Measurements from ENCODE around the gene GNAI1.

Gene GNAI1

GRCh38 chr7:80135309-80136104 is 876 bp downstream of the GNAI1 start:
- H2AFZ ChIP-seq (ENCODE audit: low read depth, low read length): no peak overlapping the region

DNA sequence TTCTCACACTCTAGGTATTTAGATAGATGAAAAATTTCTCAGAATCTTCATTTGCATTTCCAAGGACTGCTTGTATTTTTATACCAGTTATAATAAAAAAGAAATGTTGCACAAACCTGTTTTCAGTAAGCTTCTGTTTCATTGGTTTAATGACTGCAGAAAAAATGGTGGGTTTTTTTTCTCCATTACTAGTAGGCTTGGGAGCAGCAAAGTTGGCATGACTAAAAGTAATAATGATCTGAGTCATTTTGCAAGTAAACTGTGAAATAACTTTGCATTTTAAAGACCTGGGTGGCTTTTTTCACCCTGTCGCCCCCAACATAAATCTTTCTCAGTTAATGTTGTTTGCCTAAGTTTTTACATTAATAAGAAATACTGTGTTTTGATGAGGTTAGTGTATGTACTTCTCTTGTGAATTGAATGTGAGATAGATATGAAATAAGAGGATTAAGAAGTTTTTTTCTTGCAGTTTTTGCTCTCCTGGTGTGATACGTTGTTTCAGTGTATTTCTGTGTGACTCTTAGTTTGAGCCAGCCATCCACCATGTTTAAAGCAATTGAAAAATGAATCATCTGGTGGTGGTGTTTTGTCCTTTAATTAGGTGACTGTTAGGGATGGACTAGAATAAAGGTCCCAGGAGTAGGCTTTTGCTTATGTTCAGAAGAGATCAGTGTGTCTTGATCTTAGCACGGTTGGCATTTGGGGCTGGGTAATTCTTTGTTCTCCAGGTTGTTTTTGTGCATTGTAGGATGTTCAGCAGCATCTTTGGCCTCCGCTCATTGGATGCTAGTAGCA is 1.8 kb downstream of the GNAI1 start:
- Histone ChIP-seq H3K27ac (ENCODE audit: low read length) (no peak overlapping the region), H3K36me3 (ENCODE audit: insufficient read depth, low read length) (no peaks in the 10 kb centered on the region), H3K4me1 (ENCODE audit: insufficient read depth, low read length) (no peaks in the 10 kb centered on the region), H3K4me2 (ENCODE audit: insufficient read depth, low read length) (no peak overlapping the region), H3K79me2 (ENCODE audit: insufficient read depth, low read length) (no peaks in the 10 kb centered on the region), H4K20me1 (ENCODE audit: insufficient read depth, low read length) (no peaks in the 10 kb centered on the region), H3K4me3 (ENCODE audit: low read depth in 1 of 2, low read length in 2 of 2) (no peak overlapping the region), H2AFZ (ENCODE audit: low read depth, low read length) (no peak overlapping the region), H3K9me3 (ENCODE audit: insufficient read depth, low read length, severe bottlenecking) (peaks cover 4% of the 10 kb centered on the region), H3K9ac (ENCODE audit: low read depth, low read length) (no peak overlapping the region), H3K27me3 (ENCODE audit: insufficient read depth, low read length, poor library complexity) (no peaks in the 10 kb centered on the region)
- ATAC-seq (ENCODE audit: insufficient read depth, low read depth) (no peak), DNase-seq (no peak)
- no peak for TF ChIP-seq CTCF (IDR thresholded peaks at IDR 0.05; ENCODE audit: borderline replicate concordance, extremely low read depth, low read length, poor library complexity, severe bottlenecking)
- TF ChIP-seq EZH2 (IDR thresholded peaks at IDR 0.05; ENCODE audit: borderline replicate concordance, low read depth, low read length, severe bottlenecking): no peak

More at GRCh38 chr7:80135309-80136104, 876 bp downstream of the GNAI1 start:
- no peak for TF ChIP-seq EZH2 (IDR thresholded peaks at IDR 0.05; ENCODE audit: borderline replicate concordance, low read depth, low read length, severe bottlenecking)
- no peak for TF ChIP-seq CTCF (IDR thresholded peaks at IDR 0.05; ENCODE audit: borderline replicate concordance, extremely low read depth, low read length, poor library complexity, severe bottlenecking)
- Histone ChIP-seq H3K9ac (ENCODE audit: low read depth, low read length) (no peak overlapping the region), H3K27ac (ENCODE audit: low read length) (no peak overlapping the region), H3K27me3 (ENCODE audit: insufficient read depth, low read length, poor library complexity) (no peaks in the 10 kb centered on the region), H4K20me1 (ENCODE audit: insufficient read depth, low read length) (no peaks in the 10 kb centered on the region), H3K36me3 (ENCODE audit: insufficient read depth, low read length) (no peaks in the 10 kb centered on the region), H3K79me2 (ENCODE audit: insufficient read depth, low read length) (no peaks in the 10 kb centered on the region), H3K4me1 (ENCODE audit: insufficient read depth, low read length) (no peaks in the 10 kb centered on the region), H3K4me3 (ENCODE audit: low read depth in 1 of 2, low read length in 2 of 2) (no peak overlapping the region), H3K9me3 (ENCODE audit: insufficient read depth, low read length, severe bottlenecking) (peaks cover 4% of the 10 kb centered on the region), H3K4me2 (ENCODE audit: insufficient read depth, low read length) (no peak overlapping the region)
- DNase-seq (no peak), ATAC-seq (ENCODE audit: insufficient read depth, low read depth) (no peak)

- Histone ChIP-seq H3K36me3 (ENCODE audit: insufficient read depth, low read length) (no peaks in the 10 kb centered on the region), H3K27ac (ENCODE audit: low read length) (no peak overlapping the region), H3K9me3 (ENCODE audit: insufficient read depth, low read length, severe bottlenecking) (peaks cover 4% of the 10 kb centered on the region), H4K20me1 (ENCODE audit: insufficient read depth, low read length) (no peaks in the 10 kb centered on the region), H3K9ac (ENCODE audit: low read depth, low read length) (no peak overlapping the region), H3K79me2 (ENCODE audit: insufficient read depth, low read length) (no peaks in the 10 kb centered on the region), H2AFZ (ENCODE audit: low read depth, low read length) (no peak overlapping the region), H3K4me3 (ENCODE audit: low read depth in 1 of 2, low read length in 2 of 2) (no peak overlapping the region), H3K27me3 (ENCODE audit: insufficient read depth, low read length, poor library complexity) (no peaks in the 10 kb centered on the region), H3K4me2 (ENCODE audit: insufficient read depth, low read length) (no peak overlapping the region), H3K4me1 (ENCODE audit: insufficient read depth, low read length) (no peaks in the 10 kb centered on the region)
- DNase-seq (no peak), ATAC-seq (ENCODE audit: insufficient read depth, low read depth) (no peak)
- no peak for TF ChIP-seq EZH2 (IDR thresholded peaks at IDR 0.05; ENCODE audit: borderline replicate concordance, low read depth, low read length, severe bottlenecking)
- TF ChIP-seq CTCF (IDR thresholded peaks at IDR 0.05; ENCODE audit: borderline replicate concordance, extremely low read depth, low read length, poor library complexity, severe bottlenecking): no peak
Measured at GRCh38 chr7:80137410-80137809, 2.8 kb downstream of the GNAI1 start.
